C4-2B (cell line): Measurements from ENCODE around the gene CCDC148.

Experiments used
- H3K27ac ChIP-seq: fragments of 450-650 bp; 2 replicates; pipeline ENCODE4 v1.5.1; 2017
- CTCF ChIP-seq: fragments of 450-650 bp; conservative IDR thresholded peaks from 2 replicates; pipeline ENCODE4 v1.5.1; 2017; ENCODE audit warnings: mild to moderate bottlenecking
- ZFX ChIP-seq: fragments of 450-650 bp; IDR thresholded peaks from 2 replicates; pipeline ENCODE4 v1.6.1; 2017

Gene CCDC148

DNA sequence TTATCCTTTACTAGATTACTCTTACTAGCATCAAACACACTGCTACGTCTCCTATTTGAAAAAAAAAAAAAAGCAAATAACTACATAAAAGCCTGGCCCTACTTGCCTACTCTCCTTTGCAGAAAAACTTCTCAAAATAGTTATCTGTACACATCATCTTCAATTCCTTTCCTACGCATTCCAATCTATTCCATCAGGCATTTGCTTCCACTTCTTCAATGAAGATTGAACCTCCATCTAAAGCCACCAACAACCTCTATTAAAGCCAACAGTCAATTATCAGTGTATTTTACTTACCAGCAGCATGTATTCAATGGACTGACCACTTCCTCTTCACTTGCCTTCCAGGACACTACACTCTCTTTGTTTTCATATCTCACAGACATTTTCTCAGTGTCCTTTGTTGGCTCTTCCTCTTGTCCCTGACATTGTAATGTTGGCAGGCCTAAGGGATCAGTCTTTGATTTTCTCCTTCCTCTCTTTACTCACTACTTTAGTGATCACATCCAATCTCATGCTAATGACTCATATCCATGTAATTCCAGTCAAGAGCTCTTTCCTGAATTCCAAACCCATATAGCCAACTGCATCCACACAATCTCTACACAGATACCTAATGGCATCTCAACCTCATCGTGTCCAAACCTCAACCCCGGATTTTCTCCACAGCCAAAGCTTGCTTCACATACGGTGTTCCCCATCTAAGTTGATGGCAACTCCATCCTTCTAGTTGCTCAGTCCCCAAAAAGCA lies 131.3 kb downstream of the CCDC148 start:
- no peak overlapping the region for H3K27ac ChIP-seq
- TF ChIP-seq ZFX (no peak), CTCF (no peak)

- TF ChIP-seq CTCF (no peak), ZFX (no peak)
- H3K27ac ChIP-seq = no peak overlapping the region
These were observed 133.2 kb downstream of the CCDC148 start for GRCh38 chr2:158323381-158323780.

- TF ChIP-seq CTCF = no peak
- no peak for TF ChIP-seq ZFX
- no peak overlapping the region for H3K27ac ChIP-seq
These were observed 135.3 kb downstream of the CCDC148 start for GRCh38 chr2:158321264-158321663.

DNA sequence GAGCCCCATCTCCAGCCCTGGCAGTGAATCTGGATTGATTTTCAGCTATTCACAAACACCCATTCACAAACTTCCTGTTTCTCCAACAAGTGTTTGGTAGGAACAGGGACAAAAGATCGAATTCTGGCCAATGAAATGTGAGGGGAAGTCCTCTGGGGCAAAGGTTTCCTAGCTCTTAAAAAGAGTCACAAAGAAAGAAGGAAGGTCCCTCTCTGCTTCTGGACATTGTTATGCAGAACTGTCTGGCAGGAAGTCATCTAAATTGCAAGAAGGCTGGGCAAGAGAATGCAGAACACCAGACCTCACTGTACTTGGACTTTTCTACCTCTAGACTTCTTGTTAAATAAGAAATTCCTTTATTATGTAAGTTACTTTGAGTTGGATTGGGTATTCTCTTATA lies 137.3 kb downstream of the CCDC148 start:
- no peak overlapping the region for H3K27ac ChIP-seq
- TF ChIP-seq CTCF (no peak), ZFX (no peak)

GRCh38 chr2:158317642-158318041 lies 138.9 kb downstream of the CCDC148 start:
- H3K27ac ChIP-seq = no peak overlapping the region
- TF ChIP-seq CTCF (no peak), ZFX (no peak)

DNA sequence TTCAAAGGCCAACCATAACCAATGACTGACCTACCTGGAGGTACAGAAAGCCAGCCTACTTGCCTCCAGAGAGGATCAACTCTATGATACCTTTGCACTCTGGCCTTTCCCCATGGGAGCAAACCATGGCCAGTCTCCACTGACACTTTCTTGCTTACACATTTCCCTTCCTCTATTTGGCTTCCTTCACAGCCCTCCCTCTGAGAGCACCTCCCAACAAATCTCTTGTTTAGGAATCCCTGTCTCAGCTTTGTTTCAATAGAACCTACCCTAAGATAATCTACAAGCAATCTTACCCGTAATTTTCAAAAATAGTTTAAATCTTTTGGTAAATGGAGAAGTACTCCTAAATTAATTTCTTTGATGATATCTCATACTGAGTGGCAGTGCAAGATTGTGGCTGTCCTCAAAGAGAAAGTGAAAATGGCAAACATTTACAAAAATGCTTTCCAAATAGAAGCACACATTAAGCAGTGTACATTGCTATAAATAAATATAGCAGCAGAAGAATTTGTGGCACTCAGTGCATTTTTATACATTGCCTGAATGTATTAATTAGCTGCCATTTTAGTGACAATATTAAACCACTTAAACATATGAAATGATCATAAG lies 140.6 kb downstream of the CCDC148 start:
- TF ChIP-seq ZFX = no peak
- TF ChIP-seq CTCF = no peak
- H3K27ac ChIP-seq = no peak overlapping the region

DNA sequence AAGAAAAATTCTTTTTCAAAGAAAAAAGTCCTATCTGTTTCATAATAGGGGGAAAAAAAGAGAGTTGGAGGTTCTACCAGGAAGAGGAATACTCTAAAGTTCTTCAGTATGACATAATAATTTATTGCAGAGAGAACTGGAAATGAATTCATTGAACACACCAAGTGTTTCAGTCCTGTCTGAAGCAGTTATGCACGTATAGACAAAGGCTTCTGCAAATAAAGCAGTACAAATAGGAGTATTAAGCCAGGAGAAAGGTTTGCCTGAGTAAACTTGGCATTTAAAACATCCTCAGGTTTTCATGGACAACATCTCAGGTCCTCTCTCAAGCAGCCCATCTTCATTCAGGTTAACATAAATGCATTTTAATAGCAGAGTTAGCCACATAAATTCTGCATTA lies 141.6 kb downstream of the CCDC148 start:
- TF ChIP-seq ZFX = no peak
- no peak for TF ChIP-seq CTCF
- no peak overlapping the region for H3K27ac ChIP-seq
